HFFc6 (cell line): ENCODE data around the gene YARS1. TPM values are rescaled to one million over a fixed set of nuclear protein-coding genes. Genes with fewer than 3 reads are reported as not detected.
"Not testable (repeated sequence)": the region's sequence is repeated elsewhere in the genome, so short reads cannot be mapped to it uniquely, and the experiment has no call there.

ENCODE experiments used
- DNase-seq: peaks from one replicate; pipeline ENCODE4 v3.0.0-alpha.2; 2018
- H3K27ac Mint-ChIP-seq: 2 replicates; pipeline ENCODE4 v1.8.0; 2020; ENCODE audit warnings: mild to moderate bottlenecking, mixed read lengths
- H3K27me3 Mint-ChIP-seq: 2 replicates; pipeline ENCODE4 v1.8.0; 2021; ENCODE audit warnings: mild to moderate bottlenecking, moderate library complexity, mixed read lengths; ENCODE audit not compliant: insufficient read depth
- H3K36me3 Mint-ChIP-seq: 2 replicates; pipeline ENCODE4 v1.8.0; 2021; ENCODE audit warnings: low read depth, mixed read lengths
- H3K4me1 Mint-ChIP-seq: 2 replicates; pipeline ENCODE4 v1.8.0; 2020; ENCODE audit warnings: low read depth, mixed read lengths
- H3K4me3 Mint-ChIP-seq: 2 replicates; pipeline ENCODE4 v1.8.0; 2020; ENCODE audit warnings: mild to moderate bottlenecking, moderate library complexity, mixed read lengths
- H3K9me3 Mint-ChIP-seq: 2 replicates; pipeline ENCODE4 v1.8.0; 2020; ENCODE audit warnings: mild to moderate bottlenecking, mixed read lengths
- CTCF ChIP-seq: fragments of 200-600 bp; sonication (generic); IDR thresholded peaks from 2 replicates; pipeline ENCODE4 v1.5.0; 2021; ENCODE audit warnings: antibody characterized with exemption, mild to moderate bottlenecking
- total RNA-seq, 6 experiments: library from RNA; stranded (reverse); fragmentation: NEBNext Ultra II Directional; extraction: Animal tissue kit (Norgen Biotek cat#: 25700); gene quantifications; 2 replicates in 1 of 6; 3 replicates in 5 of 6; pipeline ENCODE4 v1.2.3, GENCODE V29; 2021

The YARS1 gene
- total RNA-seq, 6 experiments from 2014 or later = 92.5 to 122 (median 107) TPM

DNA sequence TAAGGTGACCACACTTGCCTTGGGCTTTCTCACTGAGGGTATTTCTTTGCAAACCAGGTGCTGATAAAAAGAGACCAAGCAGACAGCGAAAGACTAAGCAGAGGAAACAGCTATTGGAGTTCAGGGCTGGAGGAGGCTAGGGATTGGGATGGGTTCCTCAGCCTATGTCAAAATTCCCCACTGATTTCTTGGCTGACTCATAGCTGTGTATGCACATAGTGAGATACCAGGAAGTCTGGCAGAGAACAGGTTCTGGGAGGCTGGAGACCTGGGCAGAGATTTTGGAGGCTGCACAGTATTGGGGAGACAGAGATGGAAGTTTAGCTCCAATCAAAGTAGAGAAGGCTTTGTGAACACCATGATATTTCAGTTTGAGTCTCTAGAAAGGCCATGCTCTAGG lies 25.3 kb downstream of the YARS1 start:
- Mint-ChIP-seq H3K4me3 (no peak overlapping the region), H3K9me3 (no peaks in the 10 kb centered on the region), H3K27ac (peak overlapping the region; percentile 29), H3K36me3 (peaks cover 29% of the 10 kb centered on the region), H3K4me1 (peaks cover 32% of the 10 kb centered on the region), H3K27me3 (no peaks in the 10 kb centered on the region)
- no peak for TF ChIP-seq CTCF
- no peak for DNase-seq

DNA sequence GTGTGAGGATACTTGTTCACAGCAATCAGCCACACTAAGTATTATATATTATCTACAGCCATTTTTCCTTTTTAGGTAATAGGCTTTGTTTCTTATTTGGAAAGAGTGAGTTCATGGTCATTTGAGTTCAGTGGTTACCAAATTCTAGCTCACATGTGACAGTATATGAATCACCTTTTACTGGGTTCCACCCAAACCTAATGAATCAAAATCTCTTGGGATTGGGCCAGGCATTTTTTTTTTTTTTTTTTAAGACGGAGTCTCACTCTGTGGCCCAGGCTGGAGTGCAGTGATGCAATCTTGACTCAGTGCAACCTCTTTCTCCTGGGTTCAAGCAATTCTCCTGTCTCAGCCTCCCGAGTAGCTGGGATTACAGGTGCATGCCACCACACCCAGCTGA lies 27.8 kb downstream of the YARS1 start:
- not testable (repeated sequence) for H3K27me3 Mint-ChIP-seq, H3K4me3 Mint-ChIP-seq, H3K9me3 Mint-ChIP-seq
- DNase-seq = peak; percentile 75
- peaks cover 21% of the 10 kb centered on the region for H3K4me1 Mint-ChIP-seq
- H3K27ac Mint-ChIP-seq = peak overlapping the region; percentile 48; the same call in 1 of the 2 replicates
- peaks cover 27% of the 10 kb centered on the region for H3K36me3 Mint-ChIP-seq

DNA sequence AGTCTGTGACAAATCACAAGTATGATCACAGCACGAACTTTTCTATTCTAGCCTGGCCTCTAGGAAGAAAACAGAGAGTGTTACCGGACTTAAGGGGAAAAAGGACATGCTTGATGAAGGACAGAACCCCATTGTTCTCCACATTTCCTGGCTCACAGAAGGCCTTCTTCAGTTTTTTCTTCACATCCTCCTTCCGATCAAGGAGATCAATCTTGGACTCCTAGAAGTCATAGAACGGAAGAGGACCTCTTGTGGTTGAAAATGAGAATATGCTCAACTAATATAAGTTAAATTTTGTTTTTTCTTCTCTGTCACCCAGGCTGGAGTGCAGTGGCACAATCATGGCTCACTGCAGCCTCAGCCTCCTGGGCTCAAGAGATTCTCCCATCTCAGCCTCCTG lies 30.3 kb downstream of the YARS1 start:
- no peak for DNase-seq
- Mint-ChIP-seq H3K27me3 (no peaks in the 10 kb centered on the region), H3K36me3 (peaks cover 19% of the 10 kb centered on the region), H3K4me3 (no peak overlapping the region), H3K4me1 (peaks cover 9% of the 10 kb centered on the region), H3K9me3 (no peaks in the 10 kb centered on the region), H3K27ac (no peak overlapping the region)
- peak; percentile 64 for TF ChIP-seq CTCF

DNA sequence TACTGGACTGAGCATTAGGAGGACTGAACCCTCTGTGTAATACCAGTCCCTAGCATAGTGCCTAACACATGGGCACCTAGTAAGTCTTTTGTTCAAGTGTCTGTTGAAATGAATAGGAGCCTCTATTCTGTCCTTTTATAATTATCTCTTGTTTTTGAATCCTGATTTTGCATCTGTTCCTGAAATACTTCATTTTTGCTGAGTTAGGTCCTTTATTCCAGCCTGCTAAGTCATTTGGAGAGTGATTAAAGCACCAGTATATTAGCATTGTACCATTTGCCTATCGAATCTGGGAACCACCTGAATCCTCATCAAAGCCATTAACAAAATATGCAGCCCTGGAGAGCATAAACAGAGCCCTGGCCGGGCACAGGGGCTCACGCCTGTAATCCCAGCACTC lies 32.3 kb downstream of the YARS1 start:
- Mint-ChIP-seq H3K9me3 (no peaks in the 10 kb centered on the region), H3K36me3 (peaks cover 32% of the 10 kb centered on the region), H3K4me3 (no peak overlapping the region), H3K4me1 (no peaks in the 10 kb centered on the region), H3K27ac (no peak overlapping the region), H3K27me3 (no peaks in the 10 kb centered on the region)
- no peak for DNase-seq
- TF ChIP-seq CTCF = no peak

DNA sequence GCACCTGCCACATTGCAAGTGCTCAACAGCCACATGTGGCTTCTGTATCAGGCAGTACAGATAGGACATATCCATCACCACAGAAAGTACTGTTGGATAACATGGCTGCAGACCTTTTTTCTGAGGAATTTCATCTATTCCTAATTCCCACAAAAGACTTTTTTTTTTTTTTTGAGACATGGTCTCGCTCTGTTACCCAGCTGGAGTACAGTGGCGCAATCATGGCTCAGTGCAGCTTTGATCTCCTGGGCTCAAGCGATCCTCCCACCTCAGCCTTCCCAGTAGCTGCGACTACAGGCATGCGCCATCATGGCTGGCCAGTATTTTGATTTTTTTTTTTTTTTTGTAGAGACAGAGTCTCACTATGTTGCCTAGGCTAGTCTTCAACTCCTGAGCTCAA lies 33.3 kb downstream of the YARS1 start:
- H3K4me3 Mint-ChIP-seq = no peak overlapping the region
- peaks cover 37% of the 10 kb centered on the region for H3K36me3 Mint-ChIP-seq
- H3K27ac Mint-ChIP-seq = no peak overlapping the region
- TF ChIP-seq CTCF = no peak
- DNase-seq = no peak
- H3K27me3 Mint-ChIP-seq = no peaks in the 10 kb centered on the region
- H3K4me1 Mint-ChIP-seq = no peaks in the 10 kb centered on the region
- H3K9me3 Mint-ChIP-seq = no peaks in the 10 kb centered on the region

GRCh38 chr1:32782086-32782485 lies 35.1 kb downstream of the YARS1 start:
- H3K27me3 Mint-ChIP-seq = no peaks in the 10 kb centered on the region
- no peak for DNase-seq
- no peak for TF ChIP-seq CTCF
- no peaks in the 10 kb centered on the region for H3K9me3 Mint-ChIP-seq
- peaks cover 37% of the 10 kb centered on the region for H3K36me3 Mint-ChIP-seq
- H3K4me1 Mint-ChIP-seq = no peaks in the 10 kb centered on the region
- H3K4me3 Mint-ChIP-seq = no peak overlapping the region
- no peak overlapping the region; the same call in 1 of the 2 replicates for H3K27ac Mint-ChIP-seq
